ENCODE data around the gene ZNF592. TPM values are rescaled to one million over a fixed set of nuclear protein-coding genes. Genes with fewer than 3 reads are reported as not detected.

ZNF592 gene
- total and polyA plus RNA-seq, 9 of the 15 experiments (the other 6 are each of a cell fraction or from before 2014, with no cell fraction given): 0.88 to 23.8 (median 7.4) TPM

DNA sequence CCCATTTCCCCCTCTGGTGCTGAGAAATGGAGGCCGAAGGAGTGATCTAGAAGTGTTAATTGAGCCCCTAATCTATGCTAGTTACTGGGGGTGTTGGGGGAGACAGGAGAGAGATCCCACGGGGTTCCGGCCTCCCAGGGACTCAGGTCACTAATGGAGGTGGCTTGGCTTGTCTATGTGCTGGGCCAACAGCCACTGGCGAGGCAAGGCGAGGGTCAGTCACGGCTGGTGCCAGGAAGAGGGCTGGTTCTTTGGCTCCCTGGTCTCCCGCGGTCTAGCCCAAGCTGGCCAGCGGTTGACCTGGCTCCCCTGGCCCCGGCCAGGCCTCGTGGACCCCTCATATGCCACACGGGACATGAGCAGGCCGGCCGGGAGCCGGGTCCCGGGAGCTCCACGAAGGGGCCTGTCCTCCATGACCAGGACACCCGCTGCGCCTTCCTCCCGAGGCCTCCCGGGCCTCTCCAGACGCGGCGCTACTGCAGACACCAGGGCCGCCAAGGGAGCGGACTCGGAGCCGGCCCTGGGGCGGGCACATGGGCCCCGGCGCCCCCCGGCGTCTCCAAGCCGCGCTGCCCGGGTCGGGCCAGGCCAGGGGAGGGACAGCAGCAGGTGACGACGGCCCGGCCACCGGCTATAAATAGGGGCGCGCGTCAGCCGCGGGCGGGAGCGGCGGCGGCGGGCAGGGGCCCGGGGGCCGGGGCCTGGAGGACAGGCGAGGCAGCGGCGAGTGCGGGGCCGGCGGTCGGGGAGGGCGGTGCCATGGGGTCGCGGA is 68.5 kb downstream of the ZNF592 start, which contains the start of gene ALPK3:
Gene ALPK3, plus strand, starts transcription at position 663 of the 772 bp plus-strand sequence. Its CDS starts 97 bp downstream, at position 760.
- POLR2A ChIA-PET: interaction anchor here (0.6 kb wide), 1 partner anchor 16 kb away, joined by 3 read pairs; no protein-coding TSS in a partner anchor
- no peak within 1 kb of the TSS for H3K4me2 ChIP-seq (ENCODE audit: insufficient read depth, low read length)
- no peaks in the 10 kb centered on the region for H3K79me2 ChIP-seq (ENCODE audit: control insufficient read depth, insufficient read depth, low read length)
- in situ Hi-C loops (cut with MboI): no loop called here
- BruUV-seq (replicated peaks): no TSS peak
- no peaks in the 10 kb centered on the region for H3K36me3 ChIP-seq (ENCODE audit: control insufficient read depth, insufficient read depth, low read length)
- H2AFZ ChIP-seq (ENCODE audit: low read depth, low read length): peak within 1 kb of the TSS; percentile 95
- H3K4me3 ChIP-seq: no peak within 1 kb of the TSS
- peak within 1 kb of the TSS in 1 of 2 experiments; percentile 21; a peak in 1 of 4 replicates for H3K9ac ChIP-seq (ENCODE audit: insufficient read depth in 1 of 2, low read depth in 2 of 2, low read length in 2 of 2)
- ATAC-seq (no peak), FAIRE-seq (no peak), DNase-seq (ENCODE audit: extremely low read depth in 1 of 4, low spot score in 3 of 4) (no peak)
- H3K9me1 ChIP-seq (ENCODE audit: control insufficient read depth, insufficient read depth, low read length): no peaks in the 10 kb centered on the region
- H4K20me1 ChIP-seq (replicated peaks; ENCODE audit: control insufficient read depth, insufficient read depth, low read length): no peaks in the 10 kb centered on the region
- WGBS (ENCODE audit: insufficient coverage, low coverage, missing lambda C conversion rate): 91% methylated on average over 14 of the region's 63 CpGs
- CTCF ChIA-PET (ENCODE audit: low intra/inter-chr PET ratio): no interaction called here
- intact Hi-C loops (cut with micrococcal nuclease): no loop called here
- H3K9me3 ChIP-seq (replicated peaks; ENCODE audit: control insufficient read depth, insufficient read depth, low read depth, low read length): no peaks in the 10 kb centered on the region
- H3K27ac ChIP-seq (ENCODE audit: extremely low read depth, low read depth, low read length): peak within 1 kb of the TSS; percentile 37; the same call in 2 of the 3 replicates
- TF ChIP-seq, protein P1, sequence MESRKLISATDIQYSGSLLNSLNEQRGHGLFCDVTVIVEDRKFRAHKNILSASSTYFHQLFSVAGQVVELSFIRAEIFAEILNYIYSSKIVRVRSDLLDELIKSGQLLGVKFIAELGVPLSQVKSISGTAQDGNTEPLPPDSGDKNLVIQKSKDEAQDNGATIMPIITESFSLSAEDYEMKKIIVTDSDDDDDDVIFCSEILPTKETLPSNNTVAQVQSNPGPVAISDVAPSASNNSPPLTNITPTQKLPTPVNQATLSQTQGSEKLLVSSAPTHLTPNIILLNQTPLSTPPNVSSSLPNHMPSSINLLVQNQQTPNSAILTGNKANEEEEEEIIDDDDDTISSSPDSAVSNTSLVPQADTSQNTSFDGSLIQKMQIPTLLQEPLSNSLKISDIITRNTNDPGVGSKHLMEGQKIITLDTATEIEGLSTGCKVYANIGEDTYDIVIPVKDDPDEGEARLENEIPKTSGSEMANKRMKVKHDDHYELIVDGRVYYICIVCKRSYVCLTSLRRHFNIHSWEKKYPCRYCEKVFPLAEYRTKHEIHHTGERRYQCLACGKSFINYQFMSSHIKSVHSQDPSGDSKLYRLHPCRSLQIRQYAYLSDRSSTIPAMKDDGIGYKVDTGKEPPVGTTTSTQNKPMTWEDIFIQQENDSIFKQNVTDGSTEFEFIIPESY (CRISPR knock-in tag; IDR thresholded peaks at IDR 0.05): 0 out of 2 replicates have a peak, but pooled peaks have one; percentile 33
- TF ChIP-seq, protein P2, sequence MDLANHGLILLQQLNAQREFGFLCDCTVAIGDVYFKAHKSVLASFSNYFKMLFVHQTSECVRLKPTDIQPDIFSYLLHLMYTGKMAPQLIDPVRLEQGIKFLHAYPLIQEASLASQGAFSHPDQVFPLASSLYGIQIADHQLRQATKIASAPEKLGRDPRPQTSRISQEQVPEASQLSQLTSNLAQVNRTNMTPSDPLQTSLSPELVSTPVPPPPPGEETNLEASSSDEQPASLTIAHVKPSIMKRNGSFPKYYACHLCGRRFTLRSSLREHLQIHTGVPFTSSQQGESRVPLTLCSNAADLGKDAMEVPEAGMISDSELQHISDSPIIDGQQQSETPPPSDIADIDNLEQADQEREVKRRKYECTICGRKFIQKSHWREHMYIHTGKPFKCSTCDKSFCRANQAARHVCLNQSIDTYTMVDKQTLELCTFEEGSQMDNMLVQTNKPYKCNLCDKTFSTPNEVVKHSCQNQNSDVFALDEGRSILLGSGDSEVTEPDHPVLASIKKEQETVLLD (IDR thresholded peaks at IDR 0.05): no peak
- H3K4me1 ChIP-seq (replicated peaks in 1 of 2; ENCODE audit: control insufficient read depth in 2 of 2, insufficient read depth in 2 of 2, low read length in 2 of 2): peaks cover 21 to 28% of the 10 kb centered on the region in 2 experiments
- no peaks in the 10 kb centered on the region for H3K27me3 ChIP-seq (ENCODE audit: control insufficient read depth in 2 of 2, insufficient read depth in 2 of 2, low read length in 2 of 2)

Data from K562 (cell line).